ENCODE measurements around the gene STX16. TPM values are rescaled to one million over a fixed set of nuclear protein-coding genes. Genes with fewer than 3 reads are reported as not detected.

The STX16 gene
- total and polyA plus RNA-seq, 2 of the 13 experiments (the other 11 are each of a cell fraction or from before 2014, with no cell fraction given): 28.0 to 72.7 TPM

DNA sequence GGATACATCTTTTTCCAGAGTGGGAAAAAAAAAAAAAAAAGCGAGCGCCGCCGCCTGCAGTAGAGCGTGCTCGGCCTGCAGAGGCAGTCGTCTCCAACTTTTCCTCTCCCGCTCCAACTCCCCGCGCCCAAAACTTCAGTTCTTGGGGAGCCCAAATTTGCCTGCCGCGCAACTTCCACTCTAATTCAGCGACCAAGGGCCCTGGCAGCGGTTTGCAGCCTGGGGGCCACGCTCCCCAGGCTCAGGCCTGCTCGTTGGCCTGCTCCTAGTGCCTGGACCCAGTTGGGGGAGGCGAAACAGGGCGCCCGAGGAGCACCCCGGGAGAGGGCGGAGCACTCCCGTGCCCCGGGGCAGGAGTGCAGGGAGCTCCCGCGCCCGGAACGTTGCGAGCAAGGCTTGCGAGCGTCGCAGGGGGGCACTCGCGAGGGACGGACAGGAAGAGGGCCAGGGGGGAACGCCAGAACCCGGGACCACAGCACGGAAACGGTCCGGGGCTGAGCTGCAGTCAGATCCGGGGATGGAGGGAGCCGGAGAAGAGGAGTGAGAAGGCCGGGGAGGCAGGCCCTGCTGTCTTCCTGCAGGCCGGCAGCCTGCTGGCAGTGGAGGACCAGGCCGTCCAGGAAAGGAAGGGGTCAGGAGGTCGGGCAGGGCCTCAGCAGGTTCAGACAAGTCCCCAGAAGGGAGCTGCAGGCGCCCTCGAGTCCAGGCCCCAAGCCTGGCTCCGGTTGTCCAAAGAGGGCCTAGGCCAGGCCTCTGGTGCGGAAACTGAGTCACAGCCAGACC, at the start of gene STX16 (continued):
- TF ChIP-seq ZSCAN29 (CRISPR knock-in tag; conservative IDR thresholded peaks at IDR 0.05): peak; percentile 98
- TF ChIP-seq, protein P1, sequence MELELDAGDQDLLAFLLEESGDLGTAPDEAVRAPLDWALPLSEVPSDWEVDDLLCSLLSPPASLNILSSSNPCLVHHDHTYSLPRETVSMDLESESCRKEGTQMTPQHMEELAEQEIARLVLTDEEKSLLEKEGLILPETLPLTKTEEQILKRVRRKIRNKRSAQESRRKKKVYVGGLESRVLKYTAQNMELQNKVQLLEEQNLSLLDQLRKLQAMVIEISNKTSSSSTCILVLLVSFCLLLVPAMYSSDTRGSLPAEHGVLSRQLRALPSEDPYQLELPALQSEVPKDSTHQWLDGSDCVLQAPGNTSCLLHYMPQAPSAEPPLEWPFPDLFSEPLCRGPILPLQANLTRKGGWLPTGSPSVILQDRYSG (CRISPR knock-in tag; IDR thresholded peaks at IDR 0.05): no peak; the same call in 1 of the 2 replicates
- peak; percentile 97 for TF ChIP-seq KLF15 (CRISPR knock-in tag; IDR thresholded peaks at IDR 0.05; ENCODE audit: borderline replicate concordance)
- TF ChIP-seq KLF6 (CRISPR knock-in tag; IDR thresholded peaks at IDR 0.05): peak; percentile 97
- TF ChIP-seq, protein P2, sequence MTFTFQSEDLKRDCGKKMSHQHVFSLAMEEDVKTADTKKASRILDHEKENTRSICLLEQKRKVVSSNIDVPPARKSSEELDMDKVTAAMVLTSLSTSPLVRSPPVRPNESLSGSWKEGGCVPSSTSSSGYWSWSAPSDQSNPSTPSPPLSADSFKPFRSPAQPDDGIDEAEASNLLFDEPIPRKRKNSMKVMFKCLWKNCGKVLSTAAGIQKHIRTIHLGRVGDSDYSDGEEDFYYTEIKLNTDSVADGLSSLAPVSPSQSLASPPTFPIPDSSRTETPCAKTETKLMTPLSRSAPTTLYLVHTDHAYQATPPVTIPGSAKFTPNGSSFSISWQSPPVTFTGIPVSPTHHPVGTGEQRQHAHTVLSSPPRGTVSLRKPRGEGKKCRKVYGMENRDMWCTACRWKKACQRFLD (CRISPR knock-in tag; IDR thresholded peaks at IDR 0.05; ENCODE audit: borderline replicate concordance): peak; percentile 99
- TF ChIP-seq, protein P3, sequence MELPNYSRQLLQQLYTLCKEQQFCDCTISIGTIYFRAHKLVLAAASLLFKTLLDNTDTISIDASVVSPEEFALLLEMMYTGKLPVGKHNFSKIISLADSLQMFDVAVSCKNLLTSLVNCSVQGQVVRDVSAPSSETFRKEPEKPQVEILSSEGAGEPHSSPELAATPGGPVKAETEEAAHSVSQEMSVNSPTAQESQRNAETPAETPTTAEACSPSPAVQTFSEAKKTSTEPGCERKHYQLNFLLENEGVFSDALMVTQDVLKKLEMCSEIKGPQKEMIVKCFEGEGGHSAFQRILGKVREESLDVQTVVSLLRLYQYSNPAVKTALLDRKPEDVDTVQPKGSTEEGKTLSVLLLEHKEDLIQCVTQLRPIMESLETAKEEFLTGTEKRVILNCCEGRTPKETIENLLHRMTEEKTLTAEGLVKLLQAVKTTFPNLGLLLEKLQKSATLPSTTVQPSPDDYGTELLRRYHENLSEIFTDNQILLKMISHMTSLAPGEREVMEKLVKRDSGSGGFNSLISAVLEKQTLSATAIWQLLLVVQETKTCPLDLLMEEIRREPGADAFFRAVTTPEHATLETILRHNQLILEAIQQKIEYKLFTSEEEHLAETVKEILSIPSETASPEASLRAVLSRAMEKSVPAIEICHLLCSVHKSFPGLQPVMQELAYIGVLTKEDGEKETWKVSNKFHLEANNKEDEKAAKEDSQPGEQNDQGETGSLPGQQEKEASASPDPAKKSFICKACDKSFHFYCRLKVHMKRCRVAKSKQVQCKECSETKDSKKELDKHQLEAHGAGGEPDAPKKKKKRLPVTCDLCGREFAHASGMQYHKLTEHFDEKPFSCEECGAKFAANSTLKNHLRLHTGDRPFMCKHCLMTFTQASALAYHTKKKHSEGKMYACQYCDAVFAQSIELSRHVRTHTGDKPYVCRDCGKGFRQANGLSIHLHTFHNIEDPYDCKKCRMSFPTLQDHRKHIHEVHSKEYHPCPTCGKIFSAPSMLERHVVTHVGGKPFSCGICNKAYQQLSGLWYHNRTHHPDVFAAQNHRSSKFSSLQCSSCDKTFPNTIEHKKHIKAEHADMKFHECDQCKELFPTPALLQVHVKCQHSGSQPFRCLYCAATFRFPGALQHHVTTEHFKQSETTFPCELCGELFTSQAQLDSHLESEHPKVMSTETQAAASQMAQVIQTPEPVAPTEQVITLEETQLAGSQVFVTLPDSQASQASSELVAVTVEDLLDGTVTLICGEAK (IDR thresholded peaks at IDR 0.05): peak; percentile 99
- TF ChIP-seq, protein P3 (CRISPR knock-in tag; IDR thresholded peaks at IDR 0.05): peak; percentile 97
- TF ChIP-seq, protein P4, sequence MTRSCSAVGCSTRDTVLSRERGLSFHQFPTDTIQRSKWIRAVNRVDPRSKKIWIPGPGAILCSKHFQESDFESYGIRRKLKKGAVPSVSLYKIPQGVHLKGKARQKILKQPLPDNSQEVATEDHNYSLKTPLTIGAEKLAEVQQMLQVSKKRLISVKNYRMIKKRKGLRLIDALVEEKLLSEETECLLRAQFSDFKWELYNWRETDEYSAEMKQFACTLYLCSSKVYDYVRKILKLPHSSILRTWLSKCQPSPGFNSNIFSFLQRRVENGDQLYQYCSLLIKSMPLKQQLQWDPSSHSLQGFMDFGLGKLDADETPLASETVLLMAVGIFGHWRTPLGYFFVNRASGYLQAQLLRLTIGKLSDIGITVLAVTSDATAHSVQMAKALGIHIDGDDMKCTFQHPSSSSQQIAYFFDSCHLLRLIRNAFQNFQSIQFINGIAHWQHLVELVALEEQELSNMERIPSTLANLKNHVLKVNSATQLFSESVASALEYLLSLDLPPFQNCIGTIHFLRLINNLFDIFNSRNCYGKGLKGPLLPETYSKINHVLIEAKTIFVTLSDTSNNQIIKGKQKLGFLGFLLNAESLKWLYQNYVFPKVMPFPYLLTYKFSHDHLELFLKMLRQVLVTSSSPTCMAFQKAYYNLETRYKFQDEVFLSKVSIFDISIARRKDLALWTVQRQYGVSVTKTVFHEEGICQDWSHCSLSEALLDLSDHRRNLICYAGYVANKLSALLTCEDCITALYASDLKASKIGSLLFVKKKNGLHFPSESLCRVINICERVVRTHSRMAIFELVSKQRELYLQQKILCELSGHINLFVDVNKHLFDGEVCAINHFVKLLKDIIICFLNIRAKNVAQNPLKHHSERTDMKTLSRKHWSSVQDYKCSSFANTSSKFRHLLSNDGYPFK (CRISPR knock-in tag; IDR thresholded peaks at IDR 0.05; ENCODE audit: borderline replicate concordance): peak; percentile 99
- peak; percentile 84 for TF ChIP-seq ZC3H4 (CRISPR knock-in tag; IDR thresholded peaks at IDR 0.05; ENCODE audit: borderline replicate concordance)
- TF ChIP-seq POLR2AphosphoS2 (IDR thresholded peaks at IDR 0.05; ENCODE audit: low read depth, low read length): peak; percentile 69; the same call in 1 of the 2 replicates
- peak; percentile 98 for TF ChIP-seq PHF21A (CRISPR knock-in tag; IDR thresholded peaks at IDR 0.05)
